Measurements from ENCODE around the gene TMEM218. TPM values are rescaled to one million over a fixed set of nuclear protein-coding genes. Genes with fewer than 3 reads are reported as not detected.
A peak's percentile ranks its signal among the peaks of the same experiment; 100 is the strongest.

TMEM218 gene
- total RNA-seq (2021; ENCODE audit: unreplicated experiment) = 17.9 TPM
- 13.3 and 16.6 TPM in 2 replicates for polyA plus RNA-seq (2012)
- Bru-seq, nascent RNA = percentile 72 among the genes with signal in this experiment
- percentile 57 among the genes with signal in this experiment for BruChase-seq, experiment 1, labeled RNA remaining after a 6-hour chase
- percentile 71 among the genes with signal in this experiment for BruChase-seq, experiment 2, labeled RNA remaining after a 2-hour chase
- long read RNA-seq, full-length matches to known transcripts = 3 of 31 reads
- long read RNA-seq, partial matches to known transcripts = 0 of 31 reads
- long read RNA-seq, other reads (novel, unspliced or antisense) = 28 of 31 reads

GRCh38 chr11:125111343-125112207 is at the start of gene TMEM218:
TSS of gene TMEM218 (minus strand) at chr11:125111626. CDS start at chr11:125102241, 9,385 bp downstream.
- Histone ChIP-seq H4K20me1 (ENCODE audit: insufficient read depth) (no peaks in the 10 kb centered on the region), H3K4me3 (replicated peaks in 1 of 2; ENCODE audit: low read depth in 1 of 2, low read length in 2 of 2) (peak within 1 kb of the TSS; percentile 68 to 98), H3K27ac (ENCODE audit: low read depth, low read length) (peak within 1 kb of the TSS; percentile 45), H3K4me2 (ENCODE audit: low read length) (peak within 1 kb of the TSS; percentile 95), H3K79me2 (ENCODE audit: insufficient read depth, low read length) (peaks cover 26% of the 10 kb centered on the region; the same call in 1 of the 2 replicates), H3K27me3 (ENCODE audit: insufficient read depth, low read length) (no peaks in the 10 kb centered on the region), H2AFZ (ENCODE audit: low read depth, low read length, poor library complexity, severe bottlenecking) (peak within 1 kb of the TSS; percentile 88), H3K9me3 (ENCODE audit: control insufficient read depth in 1 of 2, insufficient read depth in 1 of 2, low read depth in 1 of 2, low read length in 2 of 2) (no peaks in the 10 kb centered on the region), H3K9ac (ENCODE audit: low read length) (peak within 1 kb of the TSS; percentile 87), H3K9me2 (ENCODE audit: insufficient read depth) (no peaks in the 10 kb centered on the region), H3K4me1 (ENCODE audit: control insufficient read depth in 1 of 2, insufficient read depth in 2 of 2, low read length in 2 of 2) (peaks cover 3 to 17% of the 10 kb centered on the region in 2 experiments; a peak in 3 of 4 replicates), H3K36me3 (ENCODE audit: control insufficient read depth in 1 of 2, insufficient read depth in 2 of 2, low read length in 2 of 2) (no peaks in the 10 kb centered on the region)
- BruUV-seq (replicated peaks) = no TSS peak
- ChIA-PET POLR2A (interaction anchor here (0.6 to 2.8 kb wide), 4 partner anchors 12 to 41 kb away, joined by 3 to 21 read pairs (median 4); no protein-coding TSS in a partner anchor), CTCF (interaction anchor here (0.9 to 1.8 kb wide), 6 partner anchors 13 to 318 kb away, joined by 3 to 19 read pairs (median 4); no protein-coding TSS in a partner anchor), RAD21 (ENCODE audit: low non-redundant PET in 1 of 2, low total read pairs in 2 of 2, uncharacterized antibody in 2 of 2, unreplicated experiment in 2 of 2) (interaction anchor here in 1 of 2 experiments (0.7 to 1.0 kb wide), 2 partner anchors 13 to 30 kb away, joined by 3 read pairs; no protein-coding TSS in a partner anchor)
- peak; percentile 98 for ATAC-seq
- intact Hi-C loops (cut with micrococcal nuclease) = no loop called here
- no peak for TF ChIP-seq YY1 (IDR thresholded peaks at IDR 0.05; ENCODE audit: extremely low read depth, insufficient replicate concordance, low read depth, low read length)
- TF ChIP-seq SP1 (IDR thresholded peaks at IDR 0.05; ENCODE audit: low read depth) = peak; percentile 97
- peak; percentile 33 for TF ChIP-seq POLR2A (IDR thresholded peaks at IDR 0.05; ENCODE audit: borderline replicate concordance, extremely low read depth, insufficient read depth, insufficient read length)
- TF ChIP-seq POLR2AphosphoS5 (IDR thresholded peaks at IDR 0.05; ENCODE audit: low read depth, low read length) = peak; percentile 59
- peak; percentile 54 for TF ChIP-seq EGR1 (IDR thresholded peaks at IDR 0.05; ENCODE audit: low read depth)
- no peak for TF ChIP-seq CBX3 (IDR thresholded peaks at IDR 0.05; ENCODE audit: low read depth)
- TF ChIP-seq SIN3A (IDR thresholded peaks at IDR 0.05; ENCODE audit: low read depth) = no peak
- TF ChIP-seq CTCF (IDR thresholded peaks at IDR 0.05 in 2 of 3, conservative IDR thresholded peaks at IDR 0.05 in 1 of 3; ENCODE audit: borderline replicate concordance in 1 of 3, insufficient read depth in 1 of 3, low read depth in 2 of 3, low read length in 2 of 3) = no peak
- TF ChIP-seq CEBPB (IDR thresholded peaks at IDR 0.05; ENCODE audit: low read depth) = no peak
- DNase-seq (ENCODE audit: low read depth, low spot score) = peak; percentile 97

Measured in HCT116 (cell line).